ENCODE measurements around the gene DDX10. TPM values are rescaled to one million over a fixed set of nuclear protein-coding genes. Genes with fewer than 3 reads are reported as not detected.

The DDX10 gene
- total RNA-seq, 2 experiments from 2014 or later, result 15.0 to 15.4 TPM

DNA sequence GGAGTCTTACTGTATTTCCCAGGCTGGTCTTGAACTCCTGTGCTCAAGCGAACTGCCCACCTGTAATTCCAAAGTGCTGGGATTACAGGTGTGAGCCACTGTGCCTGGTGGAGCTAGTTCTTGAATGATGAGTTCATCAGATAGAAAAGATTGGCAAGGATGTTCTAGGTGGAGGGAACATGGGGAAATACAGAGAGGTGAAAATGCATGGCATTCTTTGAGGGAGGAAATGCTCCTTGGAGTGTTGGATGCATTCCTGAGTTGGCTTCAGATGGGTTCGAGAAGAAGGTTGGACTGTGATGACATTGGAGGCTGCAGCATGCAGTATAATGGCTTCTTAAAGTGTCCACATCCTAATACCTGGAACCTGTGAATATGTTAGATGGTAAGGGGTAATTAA, 4.4 kb downstream of the DDX10 start:
- H3K36me3 Mint-ChIP-seq (ENCODE audit: low read depth), result peaks cover 38% of the 10 kb centered on the region
- Histone ChIP-seq H3K4me3 (ENCODE audit: low read length) (no peak overlapping the region), H3K9me3 (ENCODE audit: control insufficient read depth in 1 of 2, insufficient read depth in 1 of 2, low read length in 2 of 2) (no peaks in the 10 kb centered on the region), H3K36me3 (ENCODE audit: insufficient read depth, low read length) (peaks cover 9% of the 10 kb centered on the region), H3K27me3 (ENCODE audit: control insufficient read depth in 1 of 2, insufficient read depth in 2 of 2, low read length in 2 of 2) (no peaks in the 10 kb centered on the region), H3K4me1 (ENCODE audit: insufficient read depth, low read length) (peaks cover 16% of the 10 kb centered on the region), H3K27ac (ENCODE audit: low read depth in 1 of 2, low read length in 2 of 2) (no peak overlapping the region)
- TF ChIP-seq, protein P1, sequence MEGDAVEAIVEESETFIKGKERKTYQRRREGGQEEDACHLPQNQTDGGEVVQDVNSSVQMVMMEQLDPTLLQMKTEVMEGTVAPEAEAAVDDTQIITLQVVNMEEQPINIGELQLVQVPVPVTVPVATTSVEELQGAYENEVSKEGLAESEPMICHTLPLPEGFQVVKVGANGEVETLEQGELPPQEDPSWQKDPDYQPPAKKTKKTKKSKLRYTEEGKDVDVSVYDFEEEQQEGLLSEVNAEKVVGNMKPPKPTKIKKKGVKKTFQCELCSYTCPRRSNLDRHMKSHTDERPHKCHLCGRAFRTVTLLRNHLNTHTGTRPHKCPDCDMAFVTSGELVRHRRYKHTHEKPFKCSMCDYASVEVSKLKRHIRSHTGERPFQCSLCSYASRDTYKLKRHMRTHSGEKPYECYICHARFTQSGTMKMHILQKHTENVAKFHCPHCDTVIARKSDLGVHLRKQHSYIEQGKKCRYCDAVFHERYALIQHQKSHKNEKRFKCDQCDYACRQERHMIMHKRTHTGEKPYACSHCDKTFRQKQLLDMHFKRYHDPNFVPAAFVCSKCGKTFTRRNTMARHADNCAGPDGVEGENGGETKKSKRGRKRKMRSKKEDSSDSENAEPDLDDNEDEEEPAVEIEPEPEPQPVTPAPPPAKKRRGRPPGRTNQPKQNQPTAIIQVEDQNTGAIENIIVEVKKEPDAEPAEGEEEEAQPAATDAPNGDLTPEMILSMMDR (IDR thresholded peaks at IDR 0.05), result no peak
- H3K4me3 Mint-ChIP-seq, result no peak overlapping the region
- POLR2A ChIA-PET, result no interaction called here
- H3K27ac Mint-ChIP-seq, result no peak overlapping the region
- ATAC-seq (ENCODE audit: poor library complexity) (no peak), DNase-seq (no peak)
- peaks cover 64% of the 10 kb centered on the region for H3K4me1 Mint-ChIP-seq (ENCODE audit: low read depth)
- CTCF ChIA-PET, result no interaction called here
- H3K9me3 Mint-ChIP-seq, result no peaks in the 10 kb centered on the region
- H3K27me3 Mint-ChIP-seq, result no peaks in the 10 kb centered on the region
- intact Hi-C loops (cut with DNase I, micrococcal nuclease), result loop anchor here (10.0 kb wide), 3 partner anchors 174 to 1214 kb away; partner anchors contain the start of genes ATM (in 1 of the 2), CWF19L2 (in 1 of the 2), NPAT (in 1 of the 2) and POGLUT3 (in 1 of the 2)

DNA sequence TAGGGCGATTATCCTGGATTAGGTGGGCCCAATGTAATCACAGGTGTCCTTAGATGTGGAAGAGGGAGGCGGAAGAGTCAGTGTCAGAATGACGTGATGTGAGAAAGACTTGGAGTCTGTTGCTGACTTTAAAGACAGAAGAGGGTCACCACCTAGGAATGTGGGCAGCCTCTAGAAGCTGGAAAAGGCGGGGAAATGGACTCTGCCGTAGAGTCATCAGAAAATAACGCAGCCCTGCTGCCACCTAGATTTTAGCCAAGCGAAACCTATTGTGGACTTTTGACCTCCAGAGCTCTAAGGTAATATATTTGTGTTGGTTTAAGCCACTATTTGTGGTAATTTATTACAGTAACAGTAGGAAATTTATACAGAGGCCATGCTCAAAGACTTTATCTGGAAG, 4.8 kb downstream of the DDX10 start:
- Histone ChIP-seq H3K27ac (ENCODE audit: low read depth in 1 of 2, low read length in 2 of 2) (no peak overlapping the region), H3K36me3 (ENCODE audit: insufficient read depth, low read length) (peaks cover 9% of the 10 kb centered on the region), H3K27me3 (ENCODE audit: control insufficient read depth in 1 of 2, insufficient read depth in 2 of 2, low read length in 2 of 2) (no peaks in the 10 kb centered on the region), H3K4me1 (ENCODE audit: insufficient read depth, low read length) (peaks cover 14% of the 10 kb centered on the region), H3K4me3 (ENCODE audit: low read length) (no peak overlapping the region), H3K9me3 (ENCODE audit: control insufficient read depth in 1 of 2, insufficient read depth in 1 of 2, low read length in 2 of 2) (no peaks in the 10 kb centered on the region)
- ATAC-seq (ENCODE audit: poor library complexity), result no peak
- ChIA-PET POLR2A (no interaction called here), CTCF (no interaction called here)
- H3K27ac Mint-ChIP-seq, result no peak overlapping the region
- TF ChIP-seq, protein P1 (IDR thresholded peaks at IDR 0.05), result no peak
- H3K4me1 Mint-ChIP-seq (ENCODE audit: low read depth), result peaks cover 62% of the 10 kb centered on the region
- no peaks in the 10 kb centered on the region for H3K27me3 Mint-ChIP-seq
- H3K36me3 Mint-ChIP-seq (ENCODE audit: low read depth), result peaks cover 39% of the 10 kb centered on the region
- no peak overlapping the region for H3K4me3 Mint-ChIP-seq
- no peak for DNase-seq
- H3K9me3 Mint-ChIP-seq, result no peaks in the 10 kb centered on the region
- intact Hi-C loops (cut with DNase I, micrococcal nuclease), result loop anchor here (10.0 kb wide), 3 partner anchors 175 to 1215 kb away; partner anchors contain the start of genes ATM (in 1 of the 2), CWF19L2 (in 1 of the 2), NPAT (in 1 of the 2) and POGLUT3 (in 1 of the 2)

DNA sequence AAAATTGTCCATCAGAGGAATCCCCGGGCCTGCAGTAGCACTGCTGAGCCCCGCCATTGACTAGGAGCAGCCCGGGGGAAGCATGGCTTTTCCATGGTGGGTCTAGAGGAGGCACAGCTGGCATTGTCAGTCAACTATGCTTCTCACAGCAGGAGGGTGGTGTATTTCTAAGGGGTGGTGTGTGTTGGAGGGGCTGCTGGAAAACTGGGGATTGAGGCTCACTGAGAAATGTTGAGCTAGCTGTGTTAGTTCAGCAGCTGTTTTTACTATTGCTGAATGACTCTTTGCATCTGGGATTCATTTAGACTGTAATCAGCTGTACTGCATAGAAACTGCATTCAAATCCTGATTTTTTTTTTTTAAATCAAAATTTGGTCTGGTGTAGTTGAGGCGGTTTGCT, 5.6 kb downstream of the DDX10 start:
- POLR2A ChIA-PET, result no interaction called here
- no peak for DNase-seq
- Mint-ChIP-seq H3K4me1 (ENCODE audit: low read depth) (peaks cover 59% of the 10 kb centered on the region), H3K27me3 (no peaks in the 10 kb centered on the region), H3K36me3 (ENCODE audit: low read depth) (peaks cover 42% of the 10 kb centered on the region), H3K4me3 (no peak overlapping the region), H3K27ac (no peak overlapping the region), H3K9me3 (no peaks in the 10 kb centered on the region)
- Histone ChIP-seq H3K27ac (ENCODE audit: low read depth in 1 of 2, low read length in 2 of 2) (no peak overlapping the region), H3K9me3 (ENCODE audit: control insufficient read depth in 1 of 2, insufficient read depth in 1 of 2, low read length in 2 of 2) (no peaks in the 10 kb centered on the region), H3K4me1 (ENCODE audit: insufficient read depth, low read length) (peaks cover 14% of the 10 kb centered on the region), H3K4me3 (ENCODE audit: low read length) (no peak overlapping the region), H3K36me3 (ENCODE audit: insufficient read depth, low read length) (peaks cover 14% of the 10 kb centered on the region), H3K27me3 (ENCODE audit: control insufficient read depth in 1 of 2, insufficient read depth in 2 of 2, low read length in 2 of 2) (no peaks in the 10 kb centered on the region)
- no peak for ATAC-seq (ENCODE audit: poor library complexity)
- CTCF ChIA-PET, result no interaction called here
- intact Hi-C loops (cut with DNase I, micrococcal nuclease), result no loop called here
- TF ChIP-seq, protein P1 (IDR thresholded peaks at IDR 0.05), result no peak

Data from CD4-positive, alpha-beta T cell (primary cell).